Right lobe of liver (tissue), 6 donors: Measurements from ENCODE around the gene MRFAP1L1. TPM values are rescaled to one million over a fixed set of nuclear protein-coding genes. Genes with fewer than 3 reads are reported as not detected.

Source experiments
- ATAC-seq, 4 donors: fragments of 200-7000 bp; cut with Tn5 transposase; one replicate each; pipeline ENCODE4 v1.9.1; 2020; ENCODE audit warnings: mild to moderate bottlenecking in 4 of 4, moderate library complexity in 4 of 4
- DNase-seq, 3 donors: peaks; one replicate each; pipeline ENCODE4 v3.0.0-alpha.2; 2020
- H3K27ac ChIP-seq, 3 donors: fragments of 200-600 bp; one replicate each; pipeline ENCODE4 v1.8.0; 2022
- H3K27me3 ChIP-seq, 2 donors: fragments of 200-600 bp; one replicate each; pipeline ENCODE4 v1.8.0; 2022
- H3K36me3 ChIP-seq, 4 donors: fragments of 200-600 bp; sonication (generic) in 1 of 4; one replicate each; pipeline versions ENCODE4 v1.5.1 to v1.8.0; 2017 to 2022; ENCODE audit warnings: control low read depth in 1 of 4
- H3K4me1 ChIP-seq, 4 donors: fragments of 200-600 bp; sonication (generic) in 1 of 4; one replicate each; pipeline versions ENCODE4 v1.5.1 to v1.8.0; 2017 to 2022; ENCODE audit warnings: control low read depth in 1 of 4
- H3K4me3 ChIP-seq, 3 donors: fragments of 200-600 bp; one replicate each; pipeline ENCODE4 v1.8.0; 2022
- H3K9me3 ChIP-seq, 4 donors: fragments of 200-600 bp; sonication (generic) in 1 of 4; one replicate each; pipeline versions ENCODE4 v1.5.1 to v1.8.0; 2017 to 2022; ENCODE audit warnings: control low read depth in 1 of 4
- CTCF ChIP-seq, 4 donors: fragments of 200-600 bp in 3 of 4; fragments of 450-650 bp in 1 of 4; IDR thresholded peaks; one replicate each; pipeline versions ENCODE4 v1.5.1 to v1.8.0; 2016 to 2022; ENCODE audit warnings: antibody characterized with exemption in 4 of 4, mild to moderate bottlenecking in 2 of 4
- POLR2A ChIP-seq: fragments of 450-650 bp; IDR thresholded peaks from one replicate; pipeline ENCODE4 v1.6.1; 2017; ENCODE audit warnings: antibody characterized with exemption, mild to moderate bottlenecking
- WGBS: methylation state at CpG from one replicate; pipeline ENCODE4 v1.1.6; 2018; ENCODE audit warnings: low coverage, low lambda C conversion rate; ENCODE audit not compliant: insufficient coverage; ENCODE audit errors: missing lambda C conversion rate; 5-methylcytosine and 5-hydroxymethylcytosine counted together
- intact Hi-C, 2 donors: fragments of 100-400 bp; cut with DNase I; formaldehyde crosslinking; loops; one replicate each; pipeline versions ENCODE4 v1.11.2 to v1.14.1; 2022
- total RNA-seq, 6 experiments: library from RNA; depleted of rRNA in 2 of 6; stranded (reverse); fragments of >200 nt in 2 of 6; fragmentation: NEBNext Ultra II Directional in 3 of 6; extraction: Animal tissue kit (Norgen Biotek cat#: 25700) in 3 of 6; gene quantifications; one replicate each; pipeline versions ENCODE4 v1.1.0 to v1.2.4, GENCODE V29; 2016 to 2023
- donor health status: DM: no; HTN: yes; CAD: no.
- donor health status: DM: no; HTN: no; CAD: no.
- donor health status: DM: no; HTN: no; CAD: no.
- donor health status: DM: no; HTN: yes; CAD: no.
- donor health status: DM: no; HTN: yes; CAD: no.

The MRFAP1L1 gene
- total RNA-seq, 6 experiments from 2014 or later: 18.9 to 30.7 (median 28.4) TPM

- Histone ChIP-seq H3K4me1 (peaks cover 0 to 27% (median 10%) of the 10 kb centered on the region in 4 donors), H3K9me3 (no peaks in the 10 kb centered on the region), H3K36me3 (no peaks in the 10 kb centered on the region), H3K27me3 (no peaks in the 10 kb centered on the region), H3K27ac (peak overlapping the region; percentile 51 to 69 (median 66)), H3K4me3 (no peak overlapping the region)
- peak; percentile 76 to 89 (median 86) for DNase-seq
- 48% methylated on average over 5 of the region's 18 CpGs for WGBS
- ATAC-seq: peak; percentile 92 to 97 (median 94)
- peak in 1 of 4 donors; percentile 25 for TF ChIP-seq CTCF (IDR thresholded peaks at IDR 0.05)
- TF ChIP-seq POLR2A: no peak
- intact Hi-C loops: no loop called here
Measured at GRCh38 chr4:6695660-6696610, 13.7 kb downstream of the MRFAP1L1 start.

- TF ChIP-seq CTCF (IDR thresholded peaks at IDR 0.05) (no peak), POLR2A (no peak)
- Histone ChIP-seq H3K36me3 (no peaks in the 10 kb centered on the region), H3K27me3 (no peaks in the 10 kb centered on the region), H3K4me3 (no peak overlapping the region), H3K4me1 (peaks cover 0 to 34% (median 15%) of the 10 kb centered on the region in 4 donors), H3K27ac (peak overlapping the region in 1 of 3 donors; percentile 37), H3K9me3 (no peaks in the 10 kb centered on the region)
- WGBS: 80% methylated on average over 10 of the region's 16 CpGs
- DNase-seq: no peak
- intact Hi-C loops: no loop called here
- no peak for ATAC-seq
Measured at GRCh38 chr4:6694177-6694901, 15.3 kb downstream of the MRFAP1L1 start.

- DNase-seq: no peak
- peak within 1 kb of the TSS in 1 of 3 donors; percentile 37 for H3K27ac ChIP-seq
- no peaks in the 10 kb centered on the region for H3K27me3 ChIP-seq
- intact Hi-C loops: no loop called here
- H3K4me3 ChIP-seq: no peak within 1 kb of the TSS
- no peaks in the 10 kb centered on the region for H3K36me3 ChIP-seq
- no peaks in the 10 kb centered on the region for H3K9me3 ChIP-seq
- WGBS: 87% methylated on average over 11 of the region's 29 CpGs
- TF ChIP-seq CTCF (IDR thresholded peaks at IDR 0.05) (no peak), POLR2A (no peak)
- ATAC-seq: no peak
- peaks cover 0 to 42% (median 19%) of the 10 kb centered on the region in 4 donors for H3K4me1 ChIP-seq
Measured at GRCh38 chr4:6693231-6694176, 16.2 kb downstream of the MRFAP1L1 start, which contains the start of gene S100P. Gene S100P (plus strand): TSS chr4:6693878. CDS start chr4:6693933, 55 bp downstream.

- Histone ChIP-seq H3K27me3 (no peaks in the 10 kb centered on the region), H3K4me1 (peaks cover 0 to 49% (median 22%) of the 10 kb centered on the region in 4 donors), H3K4me3 (no peak overlapping the region), H3K27ac (no peak overlapping the region), H3K9me3 (no peaks in the 10 kb centered on the region), H3K36me3 (no peaks in the 10 kb centered on the region)
- DNase-seq (no peak), ATAC-seq (no peak)
- intact Hi-C loops: no loop called here
- WGBS: 94% methylated on average over 3 of the region's 3 CpGs
- TF ChIP-seq POLR2A (no peak), CTCF (IDR thresholded peaks at IDR 0.05) (no peak)
Measured at GRCh38 chr4:6692806-6693205, 16.9 kb downstream of the MRFAP1L1 start.
